ENCODE data around the gene EEF1G. TPM values are rescaled to one million over a fixed set of nuclear protein-coding genes. Genes with fewer than 3 reads are reported as not detected.

Gene EEF1G
- total RNA-seq, 1 donor from 2014 or later = 1,747 TPM

GRCh38 chr11:62539238-62539925 is 34.3 kb downstream of the EEF1G start:
- no peaks in the 10 kb centered on the region for H3K27me3 Mint-ChIP-seq (ENCODE audit: low read depth)
- H3K4me1 Mint-ChIP-seq = peaks cover 59% of the 10 kb centered on the region

GRCh38 chr11:62538470-62539237 is 35.0 kb downstream of the EEF1G start:
- H3K4me3 Mint-ChIP-seq = peak overlapping the region; percentile 28
- H3K27me3 Mint-ChIP-seq (ENCODE audit: low read depth) = no peaks in the 10 kb centered on the region
- H3K36me3 Mint-ChIP-seq = peaks cover 18% of the 10 kb centered on the region
- peak overlapping the region; percentile 86 for H3K27ac Mint-ChIP-seq
- no peak for TF ChIP-seq CTCF (IDR thresholded peaks at IDR 0.05; ENCODE audit: unreplicated experiment)
- H3K4me1 Mint-ChIP-seq = peaks cover 52% of the 10 kb centered on the region
- H3K9me3 Mint-ChIP-seq = no peaks in the 10 kb centered on the region
- DNase-seq (ENCODE audit: low spot score in 2 of 2, unreplicated experiment in 2 of 2) = no peak

More at GRCh38 chr11:62539238-62539925, 34.3 kb downstream of the EEF1G start:
- TF ChIP-seq CTCF (IDR thresholded peaks at IDR 0.05; ENCODE audit: unreplicated experiment) = no peak
- DNase-seq (ENCODE audit: low spot score in 2 of 2, unreplicated experiment in 2 of 2) = peak in 1 of 2 experiments; percentile 64
- H3K9me3 Mint-ChIP-seq = no peaks in the 10 kb centered on the region
- peak overlapping the region; percentile 28 for H3K4me3 Mint-ChIP-seq
- peaks cover 12% of the 10 kb centered on the region for H3K36me3 Mint-ChIP-seq
- peak overlapping the region; percentile 86 for H3K27ac Mint-ChIP-seq

- DNase-seq (ENCODE audit: low spot score in 2 of 2, unreplicated experiment in 2 of 2) = no peak
- Mint-ChIP-seq H3K9me3 (peaks cover 14% of the 10 kb centered on the region), H3K27me3 (ENCODE audit: low read depth) (no peaks in the 10 kb centered on the region), H3K27ac (peak overlapping the region; percentile 53), H3K4me1 (peaks cover 30% of the 10 kb centered on the region), H3K36me3 (peaks cover 41% of the 10 kb centered on the region), H3K4me3 (no peak overlapping the region)
- no peak for TF ChIP-seq CTCF (IDR thresholded peaks at IDR 0.05; ENCODE audit: unreplicated experiment)
Observed at GRCh38 chr11:62536301-62536957, 37.3 kb downstream of the EEF1G start.

- H3K36me3 Mint-ChIP-seq = peaks cover 47% of the 10 kb centered on the region
- DNase-seq (ENCODE audit: low spot score in 2 of 2, unreplicated experiment in 2 of 2) = no peak
- TF ChIP-seq CTCF (IDR thresholded peaks at IDR 0.05; ENCODE audit: unreplicated experiment) = no peak
- peaks cover 20% of the 10 kb centered on the region for H3K9me3 Mint-ChIP-seq
- H3K27ac Mint-ChIP-seq = no peak overlapping the region
- H3K4me3 Mint-ChIP-seq = no peak overlapping the region
- H3K4me1 Mint-ChIP-seq = peaks cover 24% of the 10 kb centered on the region
- no peaks in the 10 kb centered on the region for H3K27me3 Mint-ChIP-seq (ENCODE audit: low read depth)
Observed at GRCh38 chr11:62535802-62536201, 37.9 kb downstream of the EEF1G start.

GRCh38 chr11:62534779-62535545 is 38.7 kb downstream of the EEF1G start:
- no peaks in the 10 kb centered on the region for H3K27me3 Mint-ChIP-seq (ENCODE audit: low read depth)
- H3K9me3 Mint-ChIP-seq = peaks cover 28% of the 10 kb centered on the region
- no peak for DNase-seq (ENCODE audit: low spot score in 2 of 2, unreplicated experiment in 2 of 2)
- H3K4me1 Mint-ChIP-seq = peaks cover 18% of the 10 kb centered on the region
- no peak for TF ChIP-seq CTCF (IDR thresholded peaks at IDR 0.05; ENCODE audit: unreplicated experiment)
- H3K4me3 Mint-ChIP-seq = no peak overlapping the region
- no peak overlapping the region for H3K27ac Mint-ChIP-seq
- H3K36me3 Mint-ChIP-seq = peaks cover 55% of the 10 kb centered on the region

All from mesothelial cell of epicardium (in vitro differentiated cells).